HEK293T (cell line): Measurements from ENCODE around the gene RTN4IP1.
"Not testable (repeated sequence)": the region's sequence is repeated elsewhere in the genome, so short reads cannot be mapped to it uniquely, and the experiment has no call there.

Experiments
- CTCF ChIA-PET: fragments of 350-600 bp; formaldehyde crosslinking; extraction: SDS; loops from one replicate; lab custom pipeline; 2021; ENCODE audit warnings: antibody characterized with exemption, inconsistent platforms; lab: Yijun Ruan, JAX
- POLR2A ChIA-PET: fragments of 350-600 bp; formaldehyde crosslinking; extraction: SDS; loops from one replicate; lab custom pipeline; 2020; ENCODE audit warnings: antibody characterized with exemption, inconsistent platforms; lab: Yijun Ruan, JAX
- DNase-seq: peaks from one replicate; pipeline ENCODE4 v3.0.0; 2012; ENCODE audit warnings: mixed read lengths; ENCODE audit errors: extremely low spot score
- ARNT ChIP-seq: fragments of 450-650 bp; IDR thresholded peaks from 2 replicates; pipeline ENCODE4 v1.6.1; 2017; ENCODE audit warnings: mild to moderate bottlenecking
- BHLHE40 ChIP-seq: fragments of 450-650 bp; IDR thresholded peaks from 2 replicates; pipeline ENCODE4 v1.6.1; 2016; ENCODE audit warnings: mild to moderate bottlenecking, moderate library complexity, borderline replicate concordance
- CTBP1 ChIP-seq: fragments of 450-650 bp; IDR thresholded peaks from 2 replicates; pipeline ENCODE4 v1.6.1; 2016; ENCODE audit warnings: borderline replicate concordance
- ELF4 ChIP-seq: fragments of 450-650 bp; IDR thresholded peaks from 2 replicates; pipeline ENCODE4 v1.6.1; 2017; ENCODE audit warnings: antibody characterized with exemption
- FOXA1 ChIP-seq: fragments of 450-650 bp; IDR thresholded peaks from 2 replicates; pipeline ENCODE4 v1.6.1; 2016; ENCODE audit warnings: mild to moderate bottlenecking
- FOXK2 ChIP-seq: fragments of 450-650 bp; IDR thresholded peaks from 2 replicates; pipeline ENCODE4 v1.6.1; 2016; ENCODE audit warnings: mild to moderate bottlenecking
- FOXM1 ChIP-seq: fragments of 450-650 bp; IDR thresholded peaks from 2 replicates; pipeline ENCODE4 v1.6.1; 2017; ENCODE audit warnings: mild to moderate bottlenecking, borderline replicate concordance
- HDGF ChIP-seq: fragments of 450-650 bp; IDR thresholded peaks from 2 replicates; pipeline ENCODE4 v1.6.1; 2017; ENCODE audit warnings: antibody characterized with exemption, borderline replicate concordance
- L3MBTL2 ChIP-seq: fragments of 450-650 bp; conservative IDR thresholded peaks from 2 replicates; pipeline ENCODE4 v1.6.1; 2016; ENCODE audit warnings: mild to moderate bottlenecking
- LEF1 ChIP-seq: fragments of 450-650 bp; IDR thresholded peaks from 2 replicates; pipeline ENCODE4 v1.6.1; 2017; ENCODE audit warnings: mild to moderate bottlenecking, borderline replicate concordance
- NFRKB ChIP-seq: fragments of 450-650 bp; IDR thresholded peaks from 2 replicates; pipeline ENCODE4 v1.6.1; 2016; ENCODE audit warnings: mild to moderate bottlenecking, moderate library complexity
- SP1 ChIP-seq: fragments of 450-650 bp; IDR thresholded peaks from 2 replicates; pipeline ENCODE4 v1.6.1; 2017
- SUZ12 ChIP-seq: fragments of 450-650 bp; IDR thresholded peaks from 2 replicates; pipeline ENCODE4 v1.6.1; 2016; ENCODE audit warnings: mild to moderate bottlenecking
- TARDBP ChIP-seq: fragments of 450-650 bp; IDR thresholded peaks from 2 replicates; pipeline ENCODE4 v1.6.1; 2016
- ZNF384 ChIP-seq: fragments of 450-650 bp; IDR thresholded peaks from 2 replicates; pipeline ENCODE4 v1.6.1; 2016
- TF ChIP-seq, protein P1 (sequence below): fragments of 450-650 bp; IDR thresholded peaks from 2 replicates; pipeline ENCODE4 v1.6.1; 2016

The RTN4IP1 gene

DNA sequence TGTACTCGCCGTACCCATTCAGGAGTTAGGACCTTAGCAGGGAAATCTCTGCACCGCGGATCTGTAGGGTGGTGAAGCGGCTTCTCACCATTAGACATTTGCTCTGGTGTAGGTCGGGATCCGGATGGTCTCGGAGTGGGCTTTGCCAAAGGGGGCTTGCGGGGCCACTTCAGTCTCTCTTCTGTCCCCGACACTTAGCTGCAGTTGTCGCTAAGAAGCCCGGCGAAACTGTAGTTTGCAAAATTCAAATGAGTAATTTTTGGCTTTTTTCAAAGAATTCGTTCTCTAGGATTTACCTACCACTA is 513 bp upstream of the RTN4IP1 start:
- DNase-seq = no peak
- ChIA-PET POLR2A (interaction anchor here (0.7 kb wide), 1 partner anchor 20 kb away, joined by 3 read pairs; no protein-coding TSS in a partner anchor), CTCF (no interaction called here)
- TF ChIP-seq FOXM1 = no peak
- TF ChIP-seq BHLHE40 = no peak
- TF ChIP-seq, protein P1, sequence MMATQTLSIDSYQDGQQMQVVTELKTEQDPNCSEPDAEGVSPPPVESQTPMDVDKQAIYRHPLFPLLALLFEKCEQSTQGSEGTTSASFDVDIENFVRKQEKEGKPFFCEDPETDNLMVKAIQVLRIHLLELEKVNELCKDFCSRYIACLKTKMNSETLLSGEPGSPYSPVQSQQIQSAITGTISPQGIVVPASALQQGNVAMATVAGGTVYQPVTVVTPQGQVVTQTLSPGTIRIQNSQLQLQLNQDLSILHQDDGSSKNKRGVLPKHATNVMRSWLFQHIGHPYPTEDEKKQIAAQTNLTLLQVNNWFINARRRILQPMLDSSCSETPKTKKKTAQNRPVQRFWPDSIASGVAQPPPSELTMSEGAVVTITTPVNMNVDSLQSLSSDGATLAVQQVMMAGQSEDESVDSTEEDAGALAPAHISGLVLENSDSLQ = no peak

DNA sequence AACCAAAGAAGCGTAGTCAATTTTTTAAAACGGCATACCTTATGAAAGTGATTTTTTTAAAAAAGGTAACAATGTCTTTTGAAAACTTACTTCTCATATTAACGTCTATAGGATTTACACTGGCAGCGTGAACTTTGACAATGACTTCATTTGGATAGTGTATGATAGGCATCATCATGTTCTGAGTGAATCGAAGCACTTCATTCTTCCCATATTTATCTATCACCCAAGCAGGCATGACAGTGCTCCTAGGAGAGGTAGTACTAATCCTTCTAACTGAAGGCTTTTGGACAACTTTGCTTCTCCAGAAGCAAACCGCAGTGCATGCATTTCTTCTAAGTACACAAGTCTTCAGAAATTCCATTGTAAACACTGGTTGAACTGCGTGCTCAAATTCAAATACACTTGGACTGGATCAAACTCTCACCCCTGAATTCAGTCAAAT is 618 bp downstream of the RTN4IP1 start:
- POLR2A ChIA-PET = no interaction called here
- TF ChIP-seq BHLHE40 (no peak), CTBP1 (no peak), ARNT (no peak), ELF4 (no peak), ZNF384 (no peak), FOXK2 (no peak)
- CTCF ChIA-PET = no interaction called here
- no peak for DNase-seq

DNA sequence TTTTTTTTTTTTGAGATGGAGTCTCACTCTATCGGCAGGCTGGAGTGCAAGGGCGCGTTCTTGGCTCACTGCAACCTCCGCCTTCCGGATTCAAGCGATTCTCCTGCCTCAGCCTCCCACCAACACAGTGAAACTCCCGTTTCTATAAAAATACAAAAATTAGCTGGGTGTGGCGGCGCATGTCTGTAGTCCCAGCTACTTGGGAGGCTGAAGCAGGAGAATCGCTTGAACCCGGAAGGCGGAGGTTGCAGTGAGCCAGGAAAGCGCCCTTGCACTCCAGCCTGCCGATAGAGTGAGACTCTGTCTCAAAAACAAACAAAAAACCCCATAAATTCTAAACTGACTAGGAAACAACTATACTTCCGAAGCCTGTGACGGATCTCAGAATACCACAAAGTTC is 1.5 kb downstream of the RTN4IP1 start:
- DNase-seq, POLR2A ChIA-PET: not testable (repeated sequence)
- TF ChIP-seq ZNF384 = 0 out of 2 replicates have a peak, but pooled peaks have one; percentile 0
- CTCF ChIA-PET = interaction anchor here (0.7 to 1.0 kb wide), 2 partner anchors 20 to 115 kb away, joined by 3 to 4 read pairs; no protein-coding TSS in a partner anchor

DNA sequence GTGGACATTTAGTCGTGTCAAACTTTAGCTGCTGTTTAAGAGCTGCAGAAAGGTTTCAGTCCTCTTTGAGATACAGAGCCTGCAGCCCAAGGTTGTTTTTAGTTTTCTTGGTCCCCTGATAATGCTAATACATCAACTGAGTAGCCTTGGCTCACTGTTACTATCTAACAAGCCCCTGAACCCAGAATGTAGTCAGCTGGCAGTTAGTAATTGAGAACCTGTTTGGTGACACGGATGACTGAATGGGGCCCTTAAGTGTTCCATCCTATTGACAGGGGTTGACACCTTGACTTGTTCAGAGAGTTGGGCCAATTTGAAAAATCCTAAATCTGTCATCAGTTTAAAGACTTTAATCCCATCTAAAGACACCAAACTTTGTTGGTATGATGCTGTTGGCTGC is 2.8 kb downstream of the RTN4IP1 start:
- no peak for DNase-seq
- CTCF ChIA-PET = no interaction called here
- TF ChIP-seq, protein P1 = 0 out of 2 replicates have a peak, but pooled peaks have one; percentile 28
- TF ChIP-seq LEF1 = no peak
- POLR2A ChIA-PET = no interaction called here

DNA sequence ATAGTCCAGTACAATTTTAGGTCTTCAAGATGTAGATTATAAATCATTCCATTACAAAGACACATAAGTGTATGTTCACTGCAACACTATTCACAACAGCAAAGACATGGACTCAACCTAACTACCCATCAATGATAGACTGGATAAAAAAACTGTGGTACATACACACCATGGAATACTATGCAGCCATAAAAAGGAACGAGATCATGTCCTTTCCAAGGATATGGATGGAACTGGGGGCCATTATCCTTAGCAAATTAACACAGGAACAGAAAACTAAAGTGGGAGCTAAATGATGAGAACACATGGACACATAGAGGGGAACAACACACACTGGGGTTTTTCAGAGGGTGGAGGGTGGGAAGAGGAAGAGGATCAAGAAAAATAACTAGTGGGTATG is 6.3 kb downstream of the RTN4IP1 start:
- TF ChIP-seq ZNF384 = no peak
- CTCF ChIA-PET = interaction anchor here (0.7 kb wide), 1 partner anchor 175 kb away, joined by 3 read pairs; no protein-coding TSS in a partner anchor

DNA sequence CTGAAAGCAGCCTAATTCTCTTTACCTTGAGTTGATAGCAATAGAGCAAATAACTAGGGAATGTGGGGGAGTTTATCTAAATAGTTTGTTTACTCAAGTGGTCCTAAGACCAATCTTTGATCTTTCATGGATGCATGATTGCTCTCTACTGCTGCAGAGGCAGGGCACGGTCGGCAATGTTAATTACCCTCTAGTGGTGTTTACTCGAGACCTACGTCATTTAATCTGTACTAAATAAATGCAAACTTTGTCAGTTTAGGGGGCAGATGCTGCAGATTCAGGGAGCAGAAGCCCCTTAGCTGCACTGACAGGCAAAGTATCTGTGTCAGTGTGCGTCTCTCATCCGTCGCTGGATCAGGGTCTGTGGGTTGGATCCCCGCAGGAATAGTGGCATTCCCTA is 6.9 kb downstream of the RTN4IP1 start:
- POLR2A ChIA-PET = interaction anchor here (0.7 kb wide), 1 partner anchor 274 kb away, joined by 3 read pairs; no protein-coding TSS in a partner anchor
- DNase-seq = no peak
- TF ChIP-seq SP1 (no peak), L3MBTL2 (no peak), ZNF384 (no peak), CTBP1 (no peak), HDGF (no peak), FOXM1 (no peak), ARNT (no peak), FOXA1 (no peak), SUZ12 (no peak), ELF4 (no peak), NFRKB (no peak)
- TF ChIP-seq, protein P1 = no peak
- CTCF ChIA-PET = interaction anchor here (0.7 kb wide), 1 partner anchor 175 kb away, joined by 3 read pairs; no protein-coding TSS in a partner anchor

More for the DNA sequence above, 6.3 kb downstream of the RTN4IP1 start:
- no peak for DNase-seq
- POLR2A ChIA-PET = no interaction called here

DNA sequence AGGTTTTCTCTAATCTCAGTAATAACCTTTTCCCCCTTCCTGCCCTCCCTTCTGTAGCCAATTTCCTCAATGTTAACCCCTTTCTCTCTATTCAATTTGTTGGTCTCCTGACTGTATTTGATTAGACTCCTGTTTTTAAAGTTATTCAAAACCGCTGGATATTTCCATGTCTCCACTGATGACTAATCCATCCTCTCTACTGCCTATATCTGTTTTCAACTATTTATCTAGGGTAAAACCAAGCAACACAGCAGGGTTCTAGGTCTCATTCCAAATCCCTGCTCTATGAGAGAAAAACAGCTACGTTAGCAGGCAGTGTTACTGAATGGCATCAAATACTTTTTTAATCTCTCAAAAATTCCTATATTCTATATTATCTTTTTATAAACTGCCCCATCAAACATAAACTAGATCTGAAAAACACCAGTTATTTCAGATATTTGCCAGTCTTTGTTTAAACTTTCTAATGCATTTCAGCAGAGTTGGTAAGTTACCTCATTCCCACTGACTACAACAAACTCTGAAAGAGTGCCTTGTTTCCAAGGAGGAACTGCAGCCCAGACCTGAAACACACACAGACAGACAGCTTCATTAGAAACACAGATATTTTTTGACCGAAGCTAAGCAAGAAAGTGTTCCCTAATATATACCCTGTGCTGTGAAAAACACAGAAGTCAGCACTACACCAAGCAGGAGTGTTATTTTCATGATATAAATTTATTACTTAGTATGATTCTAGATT is 8.2 kb downstream of the RTN4IP1 start:
- CTCF ChIA-PET = interaction anchor here (1.9 kb wide), 1 partner anchor 12 kb away, joined by 9 read pairs; no protein-coding TSS in a partner anchor

More for the DNA sequence above, 8.2 kb downstream of the RTN4IP1 start:
- DNase-seq = no peak
- POLR2A ChIA-PET = no interaction called here
- TF ChIP-seq SUZ12 (no peak), FOXM1 (no peak), ELF4 (no peak), TARDBP (no peak), LEF1 (no peak), FOXK2 (no peak), BHLHE40 (no peak), SP1 (no peak), L3MBTL2 (no peak)
